Heart right ventricle (tissue), 16 donors: Measurements from ENCODE around the gene PPIL3. TPM values are rescaled to one million over a fixed set of nuclear protein-coding genes. Genes with fewer than 3 reads are reported as not detected.
A peak's percentile ranks its signal among the peaks of the same experiment; 100 is the strongest.

ENCODE experiments used
- ATAC-seq, 8 donors: fragments of 200-7000 bp; cut with Tn5 transposase; one replicate each; pipeline ENCODE4 v1.9.1; 2020; ENCODE audit warnings: mild to moderate bottlenecking in 8 of 8, moderate library complexity in 8 of 8, moderate number of reproducible peaks in 1 of 8
- DNase-seq, 2 donors: peaks; one replicate each; pipeline ENCODE4 v3.0.0-alpha.2; 2020
- H3K27ac ChIP-seq, 10 donors: fragments of 200-600 bp; sonication (generic) in 2 of 10; one replicate each; pipeline versions ENCODE4 v1.5.0 to v1.8.0; 2020 to 2022; ENCODE audit warnings: mild to moderate bottlenecking in 3 of 10
- H3K27me3 ChIP-seq, 7 donors: fragments of 200-600 bp; one replicate each; pipeline ENCODE4 v1.8.0; 2021 to 2022; ENCODE audit warnings: mild to moderate bottlenecking in 2 of 7
- H3K36me3 ChIP-seq, 9 donors: fragments of 200-600 bp; sonication (generic) in 1 of 9; one replicate each; pipeline versions ENCODE4 v1.5.0 to v1.8.0; 2020 to 2022; ENCODE audit warnings: mild to moderate bottlenecking in 2 of 9
- H3K4me1 ChIP-seq, 9 donors: fragments of 200-600 bp; sonication (generic) in 1 of 9; one replicate each; pipeline versions ENCODE4 v1.5.0 to v1.8.0; 2020 to 2022; ENCODE audit warnings: mild to moderate bottlenecking in 4 of 9
- H3K4me3 ChIP-seq, 10 donors: fragments of 200-600 bp; sonication (generic) in 2 of 10; one replicate each; pipeline versions ENCODE4 v1.5.0 to v1.8.0; 2020 to 2022; ENCODE audit warnings: mild to moderate bottlenecking in 7 of 10, moderate library complexity in 2 of 10
- H3K9me3 ChIP-seq, 11 donors: fragments of 200-600 bp in 10 of 11; sonication (generic) in 2 of 11; one replicate each; pipeline versions ENCODE4 v1.5.0 to v1.8.0; 2013 to 2022; ENCODE audit warnings: mild to moderate bottlenecking in 2 of 11, control low read depth in 1 of 11, moderate library complexity in 1 of 11
- CTCF ChIP-seq, 9 donors: fragments of 200-600 bp; sonication (generic) in 2 of 9; IDR thresholded peaks; one replicate each; pipeline versions ENCODE4 v1.5.0 to v1.8.0; 2021 to 2022; ENCODE audit warnings: antibody characterized with exemption in 9 of 9, mild to moderate bottlenecking in 5 of 9, moderate library complexity in 1 of 9
- WGBS, 2 donors: extraction: QIAGEN DNeasy Blood & Tissue Kit; methylation state at CpG; one replicate each; pipeline ENCODE4 v1.1.7; 2013; ENCODE audit warnings: inconsistent platforms in 1 of 2; 5-methylcytosine and 5-hydroxymethylcytosine counted together
- intact Hi-C, 10 donors: fragments of 100-400 bp; cut with DNase I; formaldehyde crosslinking; loops; one replicate each; pipeline versions ENCODE4 v1.11.1 to v1.14.2; 2022
- long read RNA-seq, 3 donors: library from polyadenylated mRNA; unstranded; transcript quantifications; one replicate each; pipeline ENCODE4 v2.0.0, GENCODE V29; 2020 to 2021
- polyA plus RNA-seq, 2 donors: library from polyadenylated mRNA; stranded (reverse); fragments of 200-250 nt; gene quantifications; one replicate each; pipeline ENCODE4 v1.2.3, GENCODE V29; 2013
- total RNA-seq, 10 donors: library from RNA; stranded (reverse); fragmentation: NEBNext Ultra II Directional in 3 of 10; extraction: Animal tissue kit (Norgen Biotek cat#: 25700) in 3 of 10; gene quantifications; one replicate each; pipeline versions ENCODE4 v1.2.1 to v1.2.4, GENCODE V29; 2021 to 2023
- donor health status: Arrhythmogenic right ventricular cardiomyopathy.
- donor health status: ischemic (EF 13 %, LVEDD 7.1; RV severe dilation, severe dysfunction).
- donor health status: healthy with polysubstance abuse.
- donor health status: DM: no; HTN: yes; CAD: no.
- donor health status: DM: no; HTN: no; CAD: no.
- donor health status: ischemic (EF 25% LVEDD 6.9; RV normal size, moderate dysfunction).
- donor health status: ischemic (EF 25% LVEDD 5.7; RV mildly dilated, moderate dysfunction).
- donor health status: healthy.
- donor health status: DM: yes; HTN: yes; CAD: no.
- donor health status: Ischemic cardiomyopathy.
- donor health status: ischemic (EF 35%, LVEDD 5.7; RV mildly dilated, moderate dysfunction).
- donor health status: nonischemic (EF 11% LVEDD 7.7; RV severe dilation, severe dysfunction).
- donor health status: DM: yes; HTN: yes; CAD: no.
- donor health status: PGD.
- donor health status: ischemic (EF 29% LVEDD 5.4; RV normal size, mild dysfunction).
- donor health status: nonischemic (EF 23%, LVEDD 6.1; RV moderate dilation, normal function).

Gene PPIL3
- total RNA-seq: 10 to 100 TPM; 14.2 to 33.1 (median 24.1) TPM
- 10 to 100 TPM in 1 of 2 donors, 1 to 10 TPM in 1; 9.9 to 36.4 TPM for polyA plus RNA-seq
- long read RNA-seq, donor 1, transcript PPIL3-202 (7 exons, 1,194 nt): major isoform, 5 of 20 reads
- long read RNA-seq, donor 1, partial matches to known transcripts: 1 of 20 reads
- long read RNA-seq, donor 1, other reads (novel, unspliced or antisense): 10 of 20 reads
- long read RNA-seq, donor 2, partial matches to known transcripts: 0 of 4 reads
- long read RNA-seq, donor 2, other reads (novel, unspliced or antisense): 4 of 4 reads
- long read RNA-seq, donor 3, partial matches to known transcripts: 1 of 7 reads
- long read RNA-seq, donor 3, other reads (novel, unspliced or antisense): 4 of 7 reads

GRCh38 chr2:200888704-200889625 lies at the start of gene PPIL3, which contains the start of gene NIF3L1:
Gene PPIL3, minus strand, starts transcription at chr2:200889077. Its CDS starts 1,462 bp downstream, at chr2:200887615.
Gene NIF3L1, plus strand, starts transcription at chr2:200889371. Its CDS starts 2,573 bp downstream, at chr2:200891944.
- 0 to 1% methylated on average over 50 of the region's 50 CpGs for WGBS, 2 donors
- peak; percentile 94 to 96 for DNase-seq
- peak; percentile 96 to 98 (median 97) for ATAC-seq
- H3K27me3 ChIP-seq: no peaks in the 10 kb centered on the region
- peaks cover 0 to 40% (median 11%) of the 10 kb centered on the region in 9 donors for H3K36me3 ChIP-seq
- H3K4me3 ChIP-seq: peak within 1 kb of the TSS; percentile 61 to 93 (median 78)
- H3K9me3 ChIP-seq: no peaks in the 10 kb centered on the region
- peaks cover 0 to 28% (median 22%) of the 10 kb centered on the region in 9 donors for H3K4me1 ChIP-seq
- intact Hi-C loops: loop anchor here in 2 of 10 donors (1.0 to 2.0 kb wide), 2 partner anchors 24 to 176 kb away; partner anchors contain the start of gene CLK1 (in 2 of the 2)
- peak in 1 of 9 donors; percentile 1 for TF ChIP-seq CTCF (IDR thresholded peaks at IDR 0.05)
- H3K27ac ChIP-seq: peak within 1 kb of the TSS; percentile 72 to 97 (median 92)

- Histone ChIP-seq H3K4me1 (no peaks in the 10 kb centered on the region), H3K4me3 (no peak overlapping the region), H3K27me3 (no peaks in the 10 kb centered on the region), H3K9me3 (no peaks in the 10 kb centered on the region), H3K27ac (no peak overlapping the region), H3K36me3 (peaks cover 0 to 100% (median 77%) of the 10 kb centered on the region in 9 donors)
- 82 to 91% methylated on average over 3 of the region's 3 CpGs for WGBS, 2 donors
- no peak for TF ChIP-seq CTCF (IDR thresholded peaks at IDR 0.05)
- ATAC-seq: no peak
- no peak for DNase-seq
- intact Hi-C loops: no loop called here
These were observed 42.2 kb upstream of the PPIL3 start for GRCh38 chr2:200930947-200931626.

- 93 to 94% methylated on average over 2 of the region's 2 CpGs for WGBS, 2 donors
- DNase-seq (no peak), ATAC-seq (no peak)
- intact Hi-C loops: no loop called here
- Histone ChIP-seq H3K9me3 (no peaks in the 10 kb centered on the region), H3K4me3 (no peak overlapping the region), H3K4me1 (no peaks in the 10 kb centered on the region), H3K36me3 (peaks cover 0 to 100% (median 76%) of the 10 kb centered on the region in 9 donors), H3K27ac (no peak overlapping the region), H3K27me3 (no peaks in the 10 kb centered on the region)
- no peak for TF ChIP-seq CTCF (IDR thresholded peaks at IDR 0.05)
These were observed 40.7 kb upstream of the PPIL3 start for GRCh38 chr2:200929334-200930249.
